Activated CD4-positive, CD25-positive, alpha-beta regulatory T cell treated with anti-CD3 and anti-CD28 coated beads, Interleukin-2, amount 50 U/mL, for 16 hours (primary cell): ENCODE results near the gene HK2.
"Not testable (repeated sequence)": the region's sequence is repeated elsewhere in the genome, so short reads cannot be mapped to it uniquely, and the experiment has no call there.

Experiments used
- DNase-seq: peaks from one replicate; pipeline ENCODE4 v3.0.0-alpha.2; 2020; ENCODE audit warnings: low read depth, low spot score

HK2 gene

DNA sequence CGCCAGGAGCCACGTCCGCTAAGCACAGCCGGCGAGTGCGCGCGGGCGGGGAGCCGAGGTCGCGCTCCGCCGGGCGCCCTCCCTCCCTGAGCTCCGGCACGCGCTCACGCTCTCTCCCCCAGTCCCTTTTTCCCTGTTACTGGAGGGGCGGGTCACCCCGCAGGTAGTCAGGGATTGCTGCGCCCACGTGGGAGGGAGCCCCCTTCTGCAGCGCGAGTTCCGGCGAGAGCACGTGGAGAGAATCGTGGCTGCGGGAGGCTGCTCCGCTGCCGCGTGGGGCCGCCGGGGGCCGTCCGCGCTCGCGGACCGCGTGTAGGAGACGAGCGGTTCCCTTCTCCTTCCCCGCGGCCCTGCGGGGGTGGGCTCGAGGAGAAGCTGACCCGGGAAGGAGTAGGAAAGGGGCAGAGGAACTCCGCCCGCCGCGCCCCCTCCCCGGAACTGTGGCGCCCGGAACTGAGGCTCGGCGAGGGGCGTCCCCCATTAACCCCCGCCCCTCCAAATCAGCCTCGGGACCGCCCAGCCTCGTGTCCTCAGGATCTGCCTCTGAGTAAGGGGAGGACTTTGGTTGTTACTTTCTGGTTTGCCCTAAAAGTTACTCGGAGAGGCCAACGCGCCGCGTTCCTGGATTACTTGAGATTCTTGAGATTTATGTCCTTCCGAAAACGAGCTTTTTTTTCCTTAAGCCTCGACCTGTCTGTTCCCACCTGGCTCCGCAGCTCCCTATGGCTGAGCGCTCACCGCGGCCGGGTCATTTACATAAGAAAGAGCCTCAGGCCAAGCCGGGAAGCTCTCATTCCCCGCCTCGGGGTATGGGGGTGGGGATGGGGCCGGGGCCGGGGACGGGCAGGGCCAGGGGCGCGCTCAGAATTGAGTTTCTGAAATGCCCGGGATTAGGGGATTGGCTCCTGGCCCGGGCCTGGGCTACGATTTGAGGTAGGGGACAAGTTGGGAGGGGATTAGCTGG, 1.1 kb downstream of the HK2 start:
- DNase-seq, result peak; percentile 39

DNA sequence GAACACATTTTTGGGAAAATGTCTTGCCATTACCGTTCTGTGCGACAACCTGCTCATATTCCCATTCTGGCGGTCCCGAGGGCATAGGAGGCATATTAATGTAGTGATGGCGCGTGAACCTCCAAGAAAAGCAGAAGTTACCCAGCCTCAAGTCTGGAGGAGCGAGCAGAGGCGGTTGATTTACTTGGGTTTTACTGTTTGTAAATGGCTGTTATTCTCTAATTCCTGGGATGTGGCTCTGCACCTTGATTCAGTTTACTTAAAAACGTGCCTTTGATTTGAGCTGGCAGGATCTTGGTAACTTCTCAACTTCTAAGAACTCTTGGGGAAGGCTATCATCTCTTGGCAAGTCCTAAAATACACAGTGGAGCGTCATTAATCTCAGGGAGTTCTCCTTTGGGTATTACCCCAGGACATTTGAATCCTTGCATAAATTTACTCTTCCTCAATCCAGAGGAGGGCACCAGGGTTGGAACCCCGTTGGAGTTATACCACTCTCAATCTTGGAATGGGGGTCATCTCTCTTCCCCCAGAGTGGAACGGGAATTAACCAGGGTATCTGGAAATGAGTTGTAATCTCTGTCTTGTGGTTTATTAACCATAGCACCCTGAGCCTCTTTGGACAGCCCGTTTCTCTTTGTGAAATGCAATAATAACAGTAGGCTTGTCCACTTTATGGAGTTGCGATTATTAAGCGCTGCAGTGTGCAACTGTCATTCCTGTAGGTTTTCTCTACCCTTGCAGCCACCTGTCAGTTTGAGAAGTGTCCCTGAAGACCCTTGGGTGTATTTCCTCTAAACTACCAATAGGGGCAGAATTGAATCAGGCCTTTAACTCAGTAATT, 2.1 kb downstream of the HK2 start:
- DNase-seq, result no peak

DNA sequence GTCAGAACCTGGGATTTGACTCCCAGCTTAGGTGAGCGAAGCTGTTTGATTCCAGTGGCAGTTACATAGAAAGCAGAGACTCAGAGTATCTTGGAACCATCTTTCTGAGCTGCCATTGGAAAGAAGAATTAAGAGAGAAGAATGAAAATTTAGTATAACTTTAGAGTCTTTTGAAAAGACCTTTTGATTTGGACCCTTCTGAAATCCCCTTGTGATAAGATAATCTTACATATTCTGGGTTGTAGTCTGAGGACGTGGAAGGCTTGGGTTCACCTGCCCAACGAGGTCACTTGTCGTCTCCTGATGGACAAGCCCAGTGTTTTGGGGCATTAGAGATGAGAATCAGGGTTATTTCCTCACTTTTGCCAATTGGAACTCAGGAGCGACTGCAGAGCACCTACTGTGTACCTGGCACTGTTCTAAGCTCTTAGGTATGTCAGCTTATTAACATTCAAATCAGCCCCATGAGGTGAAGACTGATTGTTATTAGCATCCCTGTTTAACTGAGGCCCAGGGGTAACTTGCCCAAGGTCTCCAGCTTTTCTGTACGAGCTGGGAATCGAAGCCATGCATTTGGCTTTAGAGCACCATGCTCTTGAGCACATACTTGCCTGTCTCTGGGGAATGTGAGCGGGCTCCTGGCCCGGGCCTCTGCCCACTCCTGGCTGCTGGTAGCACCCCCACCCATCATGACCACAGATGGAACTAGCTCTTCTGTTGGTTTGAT, 2.9 kb downstream of the HK2 start:
- no peak for DNase-seq

DNA sequence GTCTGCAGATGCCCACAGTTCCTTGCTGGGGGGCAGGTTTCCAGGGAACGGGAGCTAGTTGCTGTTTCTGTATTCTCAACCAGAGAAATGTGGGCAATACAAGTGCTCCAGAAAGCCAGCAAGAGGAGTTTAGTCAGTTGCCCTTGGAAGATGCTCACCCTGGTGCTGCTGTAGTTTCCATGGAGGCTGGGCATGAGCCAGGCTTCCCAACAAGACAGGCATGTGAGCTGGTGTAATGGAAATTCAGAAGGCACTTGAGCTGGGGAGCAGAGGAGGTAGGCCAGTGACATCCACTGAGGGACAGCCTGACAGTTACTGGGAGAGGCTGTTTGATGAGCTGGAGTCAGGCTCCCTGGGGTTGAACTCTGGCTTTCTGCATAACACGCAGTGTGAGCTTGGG, 7.7 kb downstream of the HK2 start:
- DNase-seq, result no peak

DNA sequence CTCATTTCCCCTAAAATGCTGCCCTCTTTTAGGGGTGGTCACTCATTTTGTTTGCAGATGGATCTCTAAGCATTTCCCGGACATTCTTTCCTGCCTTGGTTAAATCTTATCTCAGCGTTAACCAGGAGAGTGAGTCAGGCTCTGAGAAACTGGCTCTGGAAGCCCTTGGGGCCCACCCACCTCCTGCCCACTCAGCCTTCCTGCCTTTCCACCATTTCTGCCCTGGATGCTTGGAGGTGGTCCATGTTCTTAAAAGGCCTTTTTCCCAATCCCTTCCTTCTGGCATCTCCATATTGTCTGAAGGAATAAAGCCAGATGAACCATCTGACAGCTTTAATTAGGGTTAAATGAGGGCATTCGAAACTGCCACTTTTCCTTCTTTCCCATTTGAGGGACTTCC, 9.5 kb downstream of the HK2 start:
- DNase-seq, result no peak

DNA sequence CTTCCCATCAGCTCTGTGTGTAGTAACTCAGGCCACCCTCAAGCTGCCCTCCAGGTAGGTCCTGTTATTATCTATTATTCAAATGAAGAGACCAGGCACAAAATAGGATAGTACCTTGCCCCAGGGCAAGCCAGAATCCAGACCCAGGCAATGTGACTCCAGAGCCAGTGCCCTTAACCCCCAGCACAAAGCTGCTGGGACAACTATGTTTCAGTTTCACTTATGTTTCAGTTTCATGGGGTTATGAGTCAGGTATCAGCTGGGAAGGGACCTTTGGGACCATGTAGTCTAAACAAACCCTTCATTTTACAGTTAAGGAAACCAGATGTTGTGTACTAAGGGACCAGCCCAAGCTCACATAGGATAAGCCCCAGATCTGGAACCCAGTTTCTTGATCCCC, 10.0 kb downstream of the HK2 start:
- no peak for DNase-seq

DNA sequence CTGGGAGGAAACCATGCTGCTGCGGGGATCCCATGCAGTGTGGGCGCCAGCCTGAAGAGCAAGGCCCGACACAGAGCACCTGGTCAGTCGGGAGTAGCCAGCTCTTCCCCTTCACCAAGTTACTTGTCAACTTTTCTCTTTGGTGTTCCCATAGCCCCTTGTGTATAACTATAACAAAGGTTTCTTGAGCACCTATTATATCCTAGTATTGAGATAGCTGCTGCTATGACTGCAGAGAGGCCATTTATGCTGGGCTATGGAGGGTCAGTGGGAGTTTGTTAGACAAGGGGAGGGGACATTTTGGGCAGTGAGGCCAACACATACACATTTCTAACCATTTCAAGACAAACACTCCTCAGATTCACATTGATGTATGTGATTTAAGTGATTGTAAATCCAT, 10.8 kb downstream of the HK2 start:
- DNase-seq, result no peak

DNA sequence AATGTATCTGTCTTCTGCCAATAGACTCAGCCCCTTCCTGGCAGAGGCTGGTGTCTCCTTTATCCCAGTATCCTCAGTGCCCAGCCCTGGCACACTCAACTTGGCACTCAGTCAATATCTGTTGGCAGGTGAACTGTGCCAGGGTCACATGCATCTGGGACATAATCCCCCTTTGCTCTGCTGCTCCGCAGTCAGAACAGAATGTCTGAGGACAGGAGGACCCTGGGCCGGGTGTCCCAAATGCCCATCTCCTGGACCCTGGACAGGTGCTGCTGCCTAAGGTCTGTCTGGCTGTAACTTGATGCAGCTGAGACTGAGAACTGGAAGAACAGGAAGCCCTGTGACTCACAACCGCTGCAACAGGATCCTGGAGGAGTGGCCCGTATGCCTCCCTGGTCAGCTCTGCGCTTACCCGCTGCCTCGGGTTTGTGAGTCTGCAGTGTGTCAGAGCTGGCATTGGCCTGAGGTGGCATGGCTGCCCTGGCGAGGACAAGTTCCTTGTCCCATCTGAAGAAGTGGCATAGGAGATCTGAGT, 11.4 kb downstream of the HK2 start:
- DNase-seq, result no peak

DNA sequence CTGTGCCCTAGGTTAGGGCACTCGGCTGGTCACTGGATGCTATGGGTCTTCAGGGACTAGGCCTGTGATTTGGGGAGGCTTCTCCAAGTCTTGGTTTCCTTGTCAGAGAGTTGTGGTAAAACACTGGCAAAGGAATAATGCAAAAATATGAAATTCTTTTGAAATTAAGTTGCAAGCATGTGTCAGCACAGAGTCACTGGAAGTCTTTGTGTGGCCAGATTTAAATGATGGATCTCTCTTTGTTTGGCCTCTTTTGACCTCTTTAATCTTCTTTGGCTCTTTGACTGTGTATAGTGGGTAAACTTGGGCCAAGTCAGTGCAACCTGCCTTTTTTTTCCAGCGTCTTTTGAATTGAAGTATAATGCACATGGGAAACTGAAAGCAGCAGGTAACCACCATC, 12.1 kb downstream of the HK2 start:
- no peak for DNase-seq

DNA sequence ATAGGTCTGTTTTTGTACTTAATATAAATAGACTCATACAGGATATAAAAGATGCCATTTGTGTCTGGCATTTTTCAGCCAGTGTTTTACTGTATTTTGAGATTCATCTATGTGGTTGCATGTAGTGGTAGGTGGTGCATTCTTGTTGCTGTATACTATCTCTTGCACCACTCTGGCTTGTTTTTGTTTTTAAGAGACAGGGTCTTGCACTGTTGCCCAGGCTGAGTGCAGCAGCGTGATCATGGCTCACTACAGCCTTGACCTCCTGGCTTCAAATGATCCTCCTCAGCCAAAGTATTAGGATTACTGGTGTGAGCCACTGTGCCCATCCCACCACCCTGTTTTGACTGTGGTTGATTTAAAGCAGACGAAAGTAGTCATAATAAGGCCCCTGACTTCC, 12.6 kb downstream of the HK2 start:
- no peak for DNase-seq

DNA sequence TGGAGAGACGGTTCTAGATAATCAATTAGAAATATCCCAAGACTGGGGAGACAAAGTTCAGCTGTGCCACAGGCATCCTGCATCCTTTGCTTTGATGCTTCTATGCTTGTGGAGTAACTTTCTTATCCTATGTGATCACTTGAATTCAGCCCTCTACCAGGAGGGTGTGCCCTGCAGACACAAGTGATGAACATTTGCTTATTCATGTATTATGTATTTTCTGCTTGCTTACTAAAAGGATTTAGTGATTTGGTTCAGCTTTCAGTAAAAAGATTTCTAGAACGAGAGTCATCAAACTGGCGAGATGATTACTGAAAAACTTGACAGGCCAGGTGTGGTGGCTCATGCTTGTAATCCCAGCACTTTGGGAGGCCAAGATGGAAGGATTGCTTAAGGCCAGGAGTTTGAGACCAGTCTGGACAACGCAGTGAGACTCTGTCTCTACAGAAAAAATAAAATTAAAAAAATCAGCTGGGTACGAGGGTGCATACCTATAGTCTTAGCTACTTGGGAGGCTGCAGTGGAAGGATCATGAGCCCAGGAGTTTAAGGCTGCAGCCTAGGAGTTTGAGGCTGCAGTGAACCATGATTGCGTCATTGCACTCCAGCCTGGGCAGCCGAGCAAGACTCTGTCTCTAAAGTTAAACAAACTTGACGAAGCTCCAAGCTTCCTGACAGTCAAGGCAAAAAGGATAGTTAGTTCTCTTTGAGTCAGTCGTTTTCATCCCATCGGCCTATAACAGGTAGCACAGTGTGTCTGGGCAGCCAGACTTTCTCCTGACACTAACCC, 13.3 kb downstream of the HK2 start:
- no peak for DNase-seq

DNA sequence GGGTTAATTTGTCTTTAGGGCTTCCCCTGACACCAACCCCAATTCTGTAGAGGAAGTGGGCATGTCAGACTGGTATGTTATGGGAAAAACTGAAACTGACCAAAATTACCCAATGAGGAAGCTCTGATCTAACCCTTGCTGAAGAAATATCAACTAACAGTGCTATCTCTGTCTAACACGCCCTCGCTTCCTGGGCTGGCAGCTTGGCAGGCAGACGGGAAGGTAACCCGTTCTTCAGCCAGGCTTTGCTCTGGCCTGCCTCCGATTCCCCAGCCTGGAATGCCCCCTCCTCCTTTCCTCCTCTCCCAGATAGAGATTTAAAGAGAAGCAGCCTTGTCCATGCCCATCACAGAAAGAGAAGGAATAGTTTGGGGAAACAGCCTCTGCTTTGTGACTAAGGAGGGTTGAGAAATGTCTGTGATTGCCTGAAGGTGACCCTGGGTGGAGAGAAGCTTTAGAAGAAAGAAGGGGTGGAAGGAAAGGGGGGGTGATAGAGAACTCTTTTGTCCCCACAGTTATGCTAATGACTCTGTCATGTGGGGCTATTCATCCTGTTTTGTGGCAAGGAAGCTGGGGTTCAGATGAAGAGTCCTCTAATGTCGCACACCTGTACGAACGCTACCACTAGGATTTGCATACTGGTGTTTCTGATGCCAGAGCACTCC, 15.4 kb downstream of the HK2 start:
- no peak for DNase-seq

DNA sequence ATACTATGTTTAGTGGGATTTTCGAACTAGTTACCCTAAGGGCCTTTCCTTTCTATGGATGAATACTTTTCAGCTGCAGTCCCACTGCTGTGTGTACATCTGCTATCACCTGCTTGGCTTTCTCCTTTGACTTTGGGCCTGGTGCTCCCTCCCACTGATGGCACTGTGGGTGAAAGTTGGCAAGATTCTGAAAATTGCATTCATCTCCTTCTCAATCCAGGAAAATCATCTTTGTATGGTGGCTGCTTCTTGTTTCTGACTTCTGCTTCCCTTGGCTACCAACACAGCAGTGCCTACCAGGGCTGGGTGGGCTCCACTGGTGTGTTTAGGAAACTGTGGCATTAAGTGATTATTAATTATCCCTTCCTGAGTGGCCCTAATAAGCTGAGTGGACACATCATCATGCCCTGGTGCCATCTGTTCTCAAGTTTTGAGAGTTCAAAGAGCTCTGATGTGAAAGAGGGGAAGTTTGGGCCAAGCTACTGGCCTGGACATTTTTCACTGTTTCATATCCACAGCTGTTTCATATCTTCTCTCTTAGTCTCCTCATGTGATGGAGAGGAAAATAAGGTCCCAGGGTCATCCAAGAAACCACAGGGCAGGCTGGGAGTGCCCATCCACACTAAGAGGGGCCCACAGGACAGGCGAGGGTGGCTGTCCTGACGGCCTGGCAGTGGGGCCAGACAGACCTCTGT, 16.7 kb downstream of the HK2 start:
- DNase-seq, result no peak

DNA sequence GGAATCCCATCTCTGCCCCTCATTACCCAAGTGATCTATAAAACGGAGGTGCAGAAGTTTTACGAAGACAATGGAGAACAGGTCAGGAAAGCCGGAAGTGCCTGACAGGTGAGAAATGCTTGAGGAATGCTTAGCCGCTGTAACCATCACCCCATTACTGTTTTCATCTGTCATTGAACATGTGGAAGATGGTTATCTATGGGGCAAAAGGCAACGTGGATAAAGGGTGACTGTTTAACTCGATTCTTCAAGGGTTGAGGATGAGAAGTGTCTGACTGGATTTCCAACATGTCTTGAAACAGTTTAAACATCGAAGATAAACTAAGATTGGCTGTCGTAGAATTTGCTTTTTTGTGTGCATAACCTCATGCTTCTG, 17.3 kb downstream of the HK2 start:
- no peak for DNase-seq

DNA sequence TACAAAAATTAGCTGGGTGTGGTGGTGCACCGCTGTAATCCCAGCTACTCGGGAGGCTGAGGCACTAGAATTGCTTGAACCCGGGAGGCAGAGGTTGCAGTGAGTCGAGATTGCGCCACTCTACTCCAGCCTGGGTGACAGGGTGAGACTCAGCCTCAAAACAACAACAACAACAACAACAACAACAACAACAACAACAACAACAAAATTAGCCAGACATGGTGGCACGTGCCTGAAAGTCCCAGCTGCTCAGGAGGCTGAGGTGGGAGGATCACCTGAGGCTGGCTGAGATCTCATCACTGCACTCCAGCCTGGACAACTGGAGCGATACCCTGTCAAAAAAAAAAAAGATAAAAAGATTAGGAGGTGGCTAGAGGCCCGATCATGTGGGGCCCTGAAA, 19.4 kb downstream of the HK2 start:
- not testable (repeated sequence) for DNase-seq

DNA sequence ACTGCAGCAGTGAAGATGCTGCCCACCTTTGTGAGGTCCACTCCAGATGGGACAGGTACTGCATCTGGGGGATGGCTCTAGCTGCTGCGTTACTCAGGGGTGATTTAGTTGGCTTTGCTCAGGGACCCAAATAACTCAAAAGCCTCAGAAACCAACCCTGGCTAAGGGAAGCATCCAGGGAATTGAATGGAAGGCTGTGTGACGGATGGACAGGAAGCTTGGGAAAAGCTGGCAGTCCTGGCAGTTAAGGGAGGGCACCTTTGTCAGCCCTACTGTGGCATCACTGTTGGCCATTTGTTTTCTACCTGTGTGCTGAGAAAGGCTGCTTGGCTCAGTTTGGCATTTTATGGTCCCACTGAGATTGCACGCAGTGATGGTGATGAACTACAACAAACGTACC, 20.5 kb downstream of the HK2 start:
- DNase-seq, result no peak

DNA sequence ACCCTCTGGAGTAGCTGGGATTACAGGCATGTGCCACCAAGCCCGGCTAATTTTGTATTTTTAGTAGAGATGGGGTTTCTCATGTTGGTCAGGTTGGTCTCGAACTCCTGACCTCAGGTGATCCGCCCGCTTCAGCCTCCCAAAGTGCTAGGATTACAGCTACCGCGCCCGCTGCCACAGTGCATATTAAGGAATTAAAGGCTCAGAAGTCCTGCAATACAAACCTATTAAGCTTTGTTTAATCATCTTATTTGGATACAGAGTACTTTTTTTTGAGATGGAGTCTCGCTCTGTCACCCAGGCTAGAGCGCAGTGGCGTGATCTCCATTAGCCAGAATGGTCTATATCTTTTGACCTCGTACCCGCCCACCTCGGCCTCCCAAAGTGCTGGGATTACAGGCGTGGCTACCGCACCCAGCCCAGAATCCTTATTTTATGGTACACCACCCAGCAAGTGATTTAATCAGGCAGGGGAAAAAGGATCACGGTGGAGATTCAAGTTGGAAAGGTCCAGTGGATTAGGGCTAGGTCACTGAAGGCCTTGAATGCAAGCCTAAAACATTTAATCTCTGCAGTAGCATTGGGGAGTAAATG, 21.3 kb downstream of the HK2 start:
- not testable (repeated sequence) for DNase-seq

DNA sequence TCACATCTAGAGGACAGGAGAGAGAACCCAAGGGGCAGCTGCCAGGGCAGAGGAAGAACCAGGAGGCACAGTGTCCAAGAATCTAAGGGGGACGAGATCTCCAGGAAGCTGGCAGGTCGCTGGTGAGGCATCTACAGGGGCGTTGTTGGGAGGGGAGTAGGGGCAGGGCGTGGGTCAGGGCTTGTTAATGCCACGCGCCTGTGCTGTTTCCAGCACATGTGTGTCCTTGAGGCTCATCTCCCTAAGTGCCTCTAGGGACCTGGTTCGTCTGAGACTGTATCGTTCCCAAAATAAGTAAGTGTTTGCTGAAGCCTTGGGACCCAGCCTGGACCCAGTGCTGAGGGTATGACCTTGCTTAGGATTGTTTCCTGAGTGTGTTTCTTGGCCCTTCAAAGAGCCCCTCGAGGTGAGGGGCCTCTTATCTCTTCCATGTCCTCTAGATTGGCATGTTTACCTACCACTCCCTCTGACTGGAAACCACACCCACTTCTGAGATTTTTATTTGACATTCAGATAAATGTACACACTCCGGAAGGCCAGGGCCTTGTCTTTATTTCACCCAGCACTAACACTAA, 22.2 kb downstream of the HK2 start:
- DNase-seq, result no peak

DNA sequence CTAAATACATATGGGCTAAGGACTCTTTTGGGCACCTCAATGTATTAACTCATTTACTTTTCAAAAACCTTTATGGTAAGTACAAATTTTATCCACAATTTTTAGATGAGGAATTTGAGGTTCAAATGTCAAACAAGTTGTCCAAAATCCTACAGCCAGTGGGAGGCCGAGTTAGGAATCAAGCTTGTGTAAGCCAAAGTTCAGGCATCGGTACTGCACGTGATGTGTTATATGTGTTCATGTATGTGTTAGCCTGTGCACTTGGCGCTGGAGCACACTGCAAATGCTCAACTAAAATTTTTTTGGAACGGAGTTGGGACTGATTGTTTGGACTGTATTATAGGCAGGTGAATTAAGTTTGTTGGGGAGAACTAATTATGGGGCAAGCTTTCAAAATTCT, 22.7 kb downstream of the HK2 start:
- no peak for DNase-seq
